Ectodermal cell (in vitro differentiated cells): ENCODE measurements around the gene PPP2R2C.

ENCODE experiments used
- H3K27ac ChIP-seq: 2 replicates; pipeline ENCODE4 v1.7.0; 2013; ENCODE audit warnings: mild to moderate bottlenecking, low read depth, low read length; ENCODE audit not compliant: insufficient read depth, poor library complexity, severe bottlenecking
- H3K27me3 ChIP-seq: 2 replicates; pipeline ENCODE4 v1.7.0; 2013; ENCODE audit warnings: mild to moderate bottlenecking, low read length; ENCODE audit not compliant: insufficient read depth, control insufficient read depth, poor library complexity, severe bottlenecking
- H3K36me3 ChIP-seq: one replicate; pipeline ENCODE4 v1.7.0; 2013; ENCODE audit warnings: low read length; ENCODE audit not compliant: control insufficient read depth, insufficient read depth
- H3K4me1 ChIP-seq: one replicate; pipeline ENCODE4 v1.7.0; 2013; ENCODE audit warnings: low read length; ENCODE audit not compliant: control insufficient read depth, insufficient read depth
- H3K4me3 ChIP-seq: 2 replicates; pipeline ENCODE4 v1.7.0; 2013; ENCODE audit warnings: low read depth, low read length, control low read depth; ENCODE audit not compliant: insufficient read depth
- H3K9me3 ChIP-seq: 2 replicates; pipeline ENCODE4 v1.7.0; 2013; ENCODE audit warnings: mild to moderate bottlenecking, low read length, moderate library complexity; ENCODE audit not compliant: control insufficient read depth
- WGBS, 2 experiments: methylation state at CpG; one replicate each; pipeline ENCODE4 v1.1.7; 2013; ENCODE audit warnings: missing lambda C conversion rate in 2 of 2; 5-methylcytosine and 5-hydroxymethylcytosine counted together

The PPP2R2C gene

GRCh38 chr4:6416518-6417286 lies 55.7 kb downstream of the PPP2R2C start:
- WGBS, 2 experiments = 55 to 59% methylated on average over 14 to 16 of the region's 16 CpGs
- no peak overlapping the region for H3K27ac ChIP-seq
- H3K27me3 ChIP-seq = no peaks in the 10 kb centered on the region

GRCh38 chr4:6415031-6415705 lies 57.2 kb downstream of the PPP2R2C start:
- Histone ChIP-seq H3K9me3 (no peaks in the 10 kb centered on the region), H3K4me3 (no peak overlapping the region), H3K27me3 (no peaks in the 10 kb centered on the region), H3K4me1 (peaks cover 7% of the 10 kb centered on the region), H3K27ac (no peak overlapping the region), H3K36me3 (no peaks in the 10 kb centered on the region)
- 66 to 70% methylated on average over 19 of the region's 19 CpGs for WGBS, 2 experiments

More at GRCh38 chr4:6416518-6417286, 55.7 kb downstream of the PPP2R2C start:
- H3K4me1 ChIP-seq = peaks cover 7% of the 10 kb centered on the region
- H3K4me3 ChIP-seq = no peak overlapping the region
- no peaks in the 10 kb centered on the region for H3K36me3 ChIP-seq
- no peaks in the 10 kb centered on the region for H3K9me3 ChIP-seq

- Histone ChIP-seq H3K4me1 (peaks cover 7% of the 10 kb centered on the region), H3K27me3 (no peaks in the 10 kb centered on the region), H3K36me3 (no peaks in the 10 kb centered on the region), H3K9me3 (no peaks in the 10 kb centered on the region), H3K27ac (no peak overlapping the region), H3K4me3 (no peak overlapping the region)
- 79 to 83% methylated on average over 6 of the region's 6 CpGs for WGBS, 2 experiments
These were observed 57.8 kb downstream of the PPP2R2C start for GRCh38 chr4:6414578-6414977.

GRCh38 chr4:6410664-6411063 lies 61.8 kb downstream of the PPP2R2C start:
- no peaks in the 10 kb centered on the region for H3K27me3 ChIP-seq
- H3K4me1 ChIP-seq = no peaks in the 10 kb centered on the region
- H3K9me3 ChIP-seq = no peaks in the 10 kb centered on the region
- WGBS, 2 experiments = 90 to 93% methylated on average over 6 of the region's 6 CpGs
- no peak overlapping the region for H3K4me3 ChIP-seq
- H3K36me3 ChIP-seq = no peaks in the 10 kb centered on the region
- no peak overlapping the region for H3K27ac ChIP-seq

- no peak overlapping the region for H3K27ac ChIP-seq
- no peak overlapping the region for H3K4me3 ChIP-seq
- H3K4me1 ChIP-seq = peaks cover 4% of the 10 kb centered on the region
- no peaks in the 10 kb centered on the region for H3K9me3 ChIP-seq
- no peaks in the 10 kb centered on the region for H3K36me3 ChIP-seq
- 83 to 86% methylated on average over 11 of the region's 11 CpGs for WGBS, 2 experiments
- H3K27me3 ChIP-seq = no peaks in the 10 kb centered on the region
These were observed 62.3 kb downstream of the PPP2R2C start for GRCh38 chr4:6410068-6410467.

GRCh38 chr4:6409381-6409780 lies 63.0 kb downstream of the PPP2R2C start:
- Histone ChIP-seq H3K36me3 (no peaks in the 10 kb centered on the region), H3K27me3 (no peaks in the 10 kb centered on the region), H3K4me1 (peaks cover 11% of the 10 kb centered on the region), H3K27ac (no peak overlapping the region), H3K9me3 (no peaks in the 10 kb centered on the region), H3K4me3 (no peak overlapping the region)
- 83 to 91% methylated on average over 6 of the region's 6 CpGs for WGBS, 2 experiments

GRCh38 chr4:6408263-6408662 lies 64.2 kb downstream of the PPP2R2C start:
- peaks cover 14% of the 10 kb centered on the region for H3K4me1 ChIP-seq
- H3K36me3 ChIP-seq = no peaks in the 10 kb centered on the region
- no peak overlapping the region for H3K4me3 ChIP-seq
- H3K27me3 ChIP-seq = peaks cover 4% of the 10 kb centered on the region
- no peak overlapping the region for H3K27ac ChIP-seq
- H3K9me3 ChIP-seq = no peaks in the 10 kb centered on the region
- 81 to 85% methylated on average over 4 of the region's 4 CpGs for WGBS, 2 experiments

- Histone ChIP-seq H3K9me3 (no peaks in the 10 kb centered on the region), H3K27ac (no peak overlapping the region), H3K36me3 (no peaks in the 10 kb centered on the region), H3K27me3 (peaks cover 8% of the 10 kb centered on the region), H3K4me1 (peaks cover 14% of the 10 kb centered on the region), H3K4me3 (no peak overlapping the region)
- 6 to 21% methylated on average over 2 of the region's 2 CpGs for WGBS, 2 experiments
These were observed 67.1 kb downstream of the PPP2R2C start for GRCh38 chr4:6405397-6405706.

GRCh38 chr4:6404611-6405396 lies 67.6 kb downstream of the PPP2R2C start:
- Histone ChIP-seq H3K27ac (no peak overlapping the region), H3K4me3 (no peak overlapping the region), H3K36me3 (no peaks in the 10 kb centered on the region), H3K4me1 (peaks cover 14% of the 10 kb centered on the region), H3K9me3 (no peaks in the 10 kb centered on the region), H3K27me3 (peaks cover 8% of the 10 kb centered on the region)
- 71 to 74% methylated on average over 22 of the region's 22 CpGs for WGBS, 2 experiments

- Histone ChIP-seq H3K9me3 (no peaks in the 10 kb centered on the region), H3K4me1 (peaks cover 14% of the 10 kb centered on the region), H3K36me3 (no peaks in the 10 kb centered on the region), H3K27me3 (peaks cover 8% of the 10 kb centered on the region), H3K27ac (no peak overlapping the region), H3K4me3 (no peak overlapping the region)
- 60 to 61% methylated on average over 7 of the region's 7 CpGs for WGBS, 2 experiments
These were observed 69.1 kb downstream of the PPP2R2C start for GRCh38 chr4:6403400-6403685.
